ENCODE measurements around the gene SOCS2.

DNA sequence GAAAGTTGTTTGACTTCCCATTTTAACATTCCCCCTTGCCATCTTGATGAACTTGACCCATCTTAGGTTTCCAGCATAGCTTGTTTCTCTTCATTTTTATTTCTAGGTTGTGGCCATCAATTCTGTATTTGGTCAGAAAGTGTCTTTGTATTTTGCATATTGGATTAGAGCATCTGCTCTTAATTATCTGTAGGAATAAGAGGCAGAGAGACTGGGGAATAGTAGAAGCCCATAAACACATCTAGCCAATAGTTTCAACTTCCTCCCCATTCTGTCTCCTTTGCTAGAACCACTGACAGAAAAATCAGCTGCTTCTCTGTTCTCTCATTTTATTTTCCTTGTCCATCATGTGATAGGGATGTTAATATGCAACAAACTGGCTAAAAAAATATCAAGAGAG lies 8.2 kb downstream of the SOCS2 start:
- TF ChIP-seq CTCF (IDR thresholded peaks at IDR 0.05) (no peak), POLR2A (IDR thresholded peaks at IDR 0.05) (no peak)
